ENCODE results near the gene CMTM4.
"Not testable (repeated sequence)": the region's sequence is repeated elsewhere in the genome, so short reads cannot be mapped to it uniquely, and the experiment has no call there.

CMTM4 gene

GRCh38 chr16:66703406-66704215 lies 7.1 kb upstream of the CMTM4 start:
- DNase-seq = no peak

DNA sequence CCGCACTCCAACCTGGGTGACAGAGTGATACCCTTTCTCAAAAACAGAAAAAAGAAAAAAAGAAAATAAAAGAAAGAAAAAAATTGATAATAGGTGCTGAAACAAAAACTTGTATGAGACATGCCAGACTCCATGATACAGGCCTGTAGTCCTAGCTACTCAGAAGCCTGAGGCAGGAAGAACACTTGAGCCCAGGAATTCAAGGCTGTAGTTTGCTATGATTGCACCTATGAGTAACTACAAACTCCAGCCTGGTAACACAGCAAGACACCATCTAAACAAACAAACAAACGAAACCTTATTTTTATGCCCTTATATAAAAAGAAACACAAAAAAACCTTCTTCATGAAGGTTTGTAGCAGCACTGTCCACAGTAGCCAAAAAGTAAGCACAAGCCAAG lies 5.0 kb upstream of the CMTM4 start:
- DNase-seq = no peak

GRCh38 chr16:66701026-66701425 lies 4.5 kb upstream of the CMTM4 start:
- DNase-seq = no peak

DNA sequence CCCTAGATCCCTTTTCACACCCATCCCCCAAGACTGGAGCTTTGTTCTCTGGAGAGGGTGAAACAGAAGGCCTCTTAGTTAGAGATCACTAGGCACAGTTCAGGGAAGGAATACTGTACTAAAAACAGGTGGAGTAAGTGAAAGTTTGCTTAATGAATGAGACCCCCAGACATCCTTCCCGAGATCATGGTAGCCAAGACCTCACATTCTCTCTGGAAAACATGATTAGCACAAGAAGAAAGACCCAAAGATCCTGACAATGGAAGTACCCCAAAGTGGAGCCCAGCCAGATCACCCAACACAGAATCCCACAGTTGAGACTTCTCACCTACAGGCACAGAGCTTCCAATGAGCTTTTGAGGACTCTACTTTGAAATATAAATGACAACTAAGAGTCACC lies 3.4 kb upstream of the CMTM4 start:
- DNase-seq = no peak

DNA sequence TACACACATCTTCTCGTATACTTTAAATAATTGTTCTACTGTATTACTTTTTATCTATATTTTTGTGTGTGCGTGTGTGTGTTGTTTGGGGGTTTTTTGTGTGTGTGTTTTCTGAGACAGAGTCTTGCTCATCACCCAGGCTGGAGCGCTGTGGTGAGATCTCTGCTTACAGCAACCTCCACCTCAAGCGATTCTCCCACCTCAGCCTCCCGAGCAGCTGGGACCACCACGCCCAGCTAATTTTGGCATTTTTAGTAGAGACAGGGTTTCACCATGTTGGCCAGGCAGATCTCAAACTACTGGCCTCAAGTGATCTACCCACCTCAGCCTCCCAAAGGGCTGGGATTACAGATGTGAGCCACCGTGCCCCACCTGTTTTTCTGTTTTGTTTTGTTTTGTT lies 1.5 kb upstream of the CMTM4 start:
- no peak for DNase-seq

GRCh38 chr16:66695935-66696668 lies 441 bp downstream of the CMTM4 start:
- no peak for DNase-seq

DNA sequence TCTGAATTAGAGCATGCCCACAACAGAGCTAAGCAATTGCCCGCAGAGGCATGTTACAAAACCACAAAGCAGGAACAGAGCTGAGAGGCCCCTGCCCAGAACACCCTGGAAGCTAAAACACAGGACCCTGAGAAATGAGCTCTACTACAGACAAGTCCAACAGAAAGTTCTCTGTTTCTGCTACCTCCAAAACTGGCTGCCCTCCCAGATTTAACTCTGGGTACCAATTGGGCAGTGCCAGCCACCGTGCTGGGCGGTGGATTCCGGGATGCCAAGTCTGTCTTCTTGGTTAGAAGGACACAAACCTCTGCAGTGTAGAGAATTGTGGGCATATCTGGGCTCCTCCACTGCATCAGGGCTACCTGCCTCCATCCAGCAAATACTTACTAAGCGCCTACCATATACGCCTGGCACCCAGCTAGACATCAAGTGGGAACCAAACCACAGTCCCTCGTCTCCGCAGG lies 1.0 kb downstream of the CMTM4 start:
- no peak for DNase-seq

DNA sequence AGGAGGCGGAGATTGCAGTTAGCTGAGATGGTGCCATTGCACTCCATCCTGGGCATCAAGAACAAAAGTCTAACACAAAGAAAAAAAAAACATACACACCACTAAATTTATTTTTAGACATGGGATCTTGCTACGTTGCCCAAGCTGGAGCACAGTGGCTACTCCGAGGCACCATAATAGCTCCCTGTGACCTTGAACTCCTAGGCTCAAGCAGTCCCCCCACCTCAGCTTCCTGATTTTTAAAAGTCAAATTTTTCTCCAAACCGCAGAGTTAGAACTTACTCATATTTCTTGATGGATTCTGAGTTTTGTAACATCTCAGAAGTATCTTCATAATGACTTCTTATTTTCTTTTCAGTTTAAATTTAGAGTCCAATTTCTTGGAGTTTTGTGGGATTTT lies 3.4 kb downstream of the CMTM4 start:
- DNase-seq = no peak

- no peak for DNase-seq
These were observed 4.2 kb downstream of the CMTM4 start for GRCh38 chr16:66692341-66692740.

GRCh38 chr16:66691234-66691633 lies 5.3 kb downstream of the CMTM4 start:
- DNase-seq = no peak

DNA sequence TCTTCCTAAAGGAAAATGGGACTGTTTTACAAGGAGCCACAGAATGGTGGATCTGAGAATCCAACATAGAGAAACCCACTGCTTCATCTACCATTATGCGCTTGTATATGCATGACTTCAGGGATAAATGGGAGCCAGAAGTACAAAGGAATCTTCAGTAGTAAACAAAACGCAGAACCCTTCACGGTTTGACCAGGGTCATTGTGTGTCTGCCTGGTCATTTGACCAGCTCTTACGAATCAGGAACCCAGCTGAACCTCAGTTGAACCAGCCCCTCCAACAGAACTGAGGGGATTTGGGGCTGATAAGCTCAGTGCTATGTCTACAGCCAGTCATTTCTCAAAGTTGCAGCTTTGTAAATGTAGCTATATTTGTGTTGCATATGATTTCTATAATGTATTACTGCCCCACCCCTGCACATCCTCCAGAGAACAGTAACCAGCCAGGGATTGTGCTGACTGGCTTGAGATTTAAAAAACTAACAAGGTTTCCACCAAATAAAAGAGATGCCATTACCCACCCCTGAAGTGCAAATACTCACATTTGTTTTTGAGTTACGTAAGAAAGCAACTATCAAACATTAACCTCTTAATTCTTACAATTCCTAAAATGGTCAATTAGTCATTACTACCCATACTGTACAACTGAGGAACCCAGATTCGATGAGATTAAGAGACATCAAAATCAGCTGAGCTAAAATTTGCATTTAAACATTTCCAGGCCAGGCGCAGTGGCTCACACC lies 6.3 kb downstream of the CMTM4 start:
- no peak for DNase-seq

- DNase-seq = no peak
These were observed 7.3 kb downstream of the CMTM4 start for GRCh38 chr16:66689282-66689681.

DNA sequence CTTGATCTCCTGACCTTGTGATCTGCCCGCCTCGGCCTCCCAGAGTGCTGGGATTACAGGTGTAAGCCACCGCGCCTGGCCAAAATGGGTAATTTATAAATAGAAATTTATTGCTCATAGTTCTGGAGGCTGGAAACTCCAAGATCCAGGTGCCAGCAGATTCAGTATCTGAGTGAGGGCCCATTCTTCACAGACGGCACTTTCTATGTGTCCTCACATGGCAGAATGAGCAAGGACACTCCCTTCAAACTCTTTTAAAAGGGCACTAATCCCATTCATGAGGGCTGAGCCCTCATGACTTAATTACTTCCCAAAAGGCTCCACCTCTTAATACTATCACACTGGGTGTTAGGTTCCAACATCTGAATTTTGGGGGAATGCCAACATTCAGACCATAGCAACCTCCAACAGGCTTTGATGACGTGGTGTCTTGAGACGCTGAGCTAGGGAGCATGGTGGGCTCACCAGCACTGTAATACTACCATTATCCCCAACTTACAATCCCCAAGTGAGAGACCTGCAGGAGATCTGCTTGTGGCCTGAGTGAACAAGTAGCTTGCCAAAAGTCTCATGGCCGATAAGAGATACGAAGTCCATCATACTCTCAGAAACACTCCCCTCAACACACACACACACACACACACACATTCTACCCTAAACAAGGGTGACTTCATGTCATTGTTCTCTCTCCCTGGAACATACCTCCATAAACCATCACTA lies 8.5 kb downstream of the CMTM4 start:
- DNase-seq = no peak

DNA sequence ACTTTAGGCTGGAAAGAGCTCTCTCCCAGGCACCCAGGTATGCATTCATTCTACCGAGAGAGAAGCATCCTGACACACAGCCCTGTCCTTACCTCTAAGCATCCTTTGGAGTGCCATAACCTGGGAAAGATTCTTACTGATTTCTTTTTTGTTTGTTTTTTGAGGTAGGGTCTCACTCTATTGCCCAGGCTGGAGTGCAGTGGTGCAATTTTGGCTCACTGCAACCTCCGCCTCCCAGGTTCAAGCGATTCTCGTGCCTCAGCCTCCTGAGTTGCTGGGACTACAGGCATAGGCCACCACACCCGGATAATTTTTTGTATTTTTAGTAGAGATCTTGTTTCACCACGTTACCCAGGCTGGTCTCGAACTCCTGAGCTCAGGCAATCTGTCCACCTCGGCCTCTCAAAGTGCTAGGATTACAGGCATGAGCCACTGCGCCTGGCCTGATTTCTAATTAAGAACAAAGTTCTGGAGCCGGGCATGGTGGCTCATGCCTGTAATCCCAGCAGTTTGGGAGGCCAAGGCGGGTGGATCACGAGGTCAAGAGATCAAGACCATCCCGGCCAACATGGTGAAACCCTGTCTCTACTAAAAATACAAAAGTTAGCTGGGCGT lies 10.9 kb downstream of the CMTM4 start:
- DNase-seq = not testable (repeated sequence)

DNA sequence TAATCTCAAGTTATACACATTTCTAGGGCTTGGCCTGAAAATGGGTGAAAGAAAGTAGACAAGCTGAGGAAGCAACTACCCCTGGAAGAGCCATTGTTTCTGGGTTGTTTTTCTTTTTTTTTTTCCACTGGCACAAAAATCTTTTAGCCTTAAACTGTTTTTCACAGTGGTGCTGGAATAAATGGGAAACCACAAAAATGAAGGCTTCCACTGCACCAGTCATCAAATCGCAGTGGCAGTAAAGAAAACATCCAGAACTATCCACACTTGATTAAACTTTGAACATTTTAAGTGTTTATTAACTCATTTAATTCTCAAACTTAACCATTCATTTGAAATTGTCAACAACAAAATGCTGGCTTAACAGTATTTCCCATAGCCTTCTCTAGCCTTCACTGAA lies 14.3 kb downstream of the CMTM4 start:
- no peak for DNase-seq

- DNase-seq = no peak
These were observed 14.9 kb downstream of the CMTM4 start for GRCh38 chr16:66681676-66682075.

DNA sequence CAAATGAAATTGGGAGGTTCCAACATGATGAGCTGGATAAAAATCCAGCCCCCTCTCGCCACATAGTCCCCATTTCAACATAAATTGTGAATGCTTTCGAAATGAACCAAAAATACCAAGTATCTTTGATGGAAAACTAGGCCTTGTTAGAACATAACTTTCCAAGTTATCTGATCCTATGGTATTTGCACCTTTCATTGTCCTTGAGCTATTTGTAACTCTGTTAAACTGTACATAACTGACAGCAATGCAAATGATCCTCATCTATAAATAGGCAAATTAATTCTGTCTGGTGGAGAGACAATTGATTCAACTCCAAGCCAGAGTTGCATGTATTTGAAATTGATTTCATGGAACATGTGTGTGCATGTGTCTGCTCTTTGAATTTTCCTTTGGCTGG lies 18.2 kb downstream of the CMTM4 start:
- DNase-seq = no peak

DNA sequence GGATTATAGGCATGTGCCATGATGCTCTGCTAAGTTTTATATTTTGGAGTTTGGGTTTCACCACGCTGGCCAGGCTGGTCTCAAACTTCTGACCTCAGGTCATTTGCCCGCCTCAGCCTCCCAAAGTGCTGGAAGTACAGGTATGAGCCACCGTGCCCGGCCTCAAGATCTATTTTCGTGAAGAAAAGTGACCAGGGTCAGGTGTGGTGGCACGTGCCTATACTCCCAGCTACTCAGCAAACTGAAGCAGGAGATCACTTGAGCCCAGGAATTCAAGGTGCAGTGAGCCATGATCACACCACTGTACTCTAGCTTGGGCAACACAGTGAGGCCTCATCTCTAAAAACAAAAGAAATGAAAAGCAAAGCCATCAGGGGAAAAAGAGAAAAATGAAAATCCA lies 18.7 kb downstream of the CMTM4 start:
- no peak for DNase-seq

- DNase-seq = no peak
These were observed 19.4 kb downstream of the CMTM4 start for GRCh38 chr16:66677179-66677578.

GRCh38 chr16:66676599-66676998 lies 19.9 kb downstream of the CMTM4 start:
- DNase-seq = no peak

DNA sequence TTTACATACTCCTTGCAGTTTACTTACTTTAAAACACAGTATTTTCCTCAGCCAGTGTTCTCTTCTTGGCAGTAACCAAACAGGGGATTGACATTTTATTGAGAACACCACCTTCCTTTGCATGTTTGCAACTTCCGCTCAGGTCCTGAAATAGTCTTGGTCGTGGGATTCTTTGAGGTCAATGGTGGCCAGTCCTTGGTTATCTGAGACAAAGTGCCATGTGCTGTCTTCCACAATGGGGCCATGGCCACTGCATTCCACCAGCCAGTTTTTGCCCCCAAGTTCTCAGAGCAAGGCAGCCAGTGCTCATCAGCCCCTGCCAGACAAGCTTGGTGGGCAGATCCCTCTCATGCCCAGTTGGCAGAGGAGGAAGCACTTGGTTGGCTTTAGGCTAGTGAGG lies 22.9 kb downstream of the CMTM4 start:
- DNase-seq = no peak

GRCh38 chr16:66670691-66671388 lies 25.7 kb downstream of the CMTM4 start:
- DNase-seq = no peak
